ENCODE data around the gene FBLN1.

DNA sequence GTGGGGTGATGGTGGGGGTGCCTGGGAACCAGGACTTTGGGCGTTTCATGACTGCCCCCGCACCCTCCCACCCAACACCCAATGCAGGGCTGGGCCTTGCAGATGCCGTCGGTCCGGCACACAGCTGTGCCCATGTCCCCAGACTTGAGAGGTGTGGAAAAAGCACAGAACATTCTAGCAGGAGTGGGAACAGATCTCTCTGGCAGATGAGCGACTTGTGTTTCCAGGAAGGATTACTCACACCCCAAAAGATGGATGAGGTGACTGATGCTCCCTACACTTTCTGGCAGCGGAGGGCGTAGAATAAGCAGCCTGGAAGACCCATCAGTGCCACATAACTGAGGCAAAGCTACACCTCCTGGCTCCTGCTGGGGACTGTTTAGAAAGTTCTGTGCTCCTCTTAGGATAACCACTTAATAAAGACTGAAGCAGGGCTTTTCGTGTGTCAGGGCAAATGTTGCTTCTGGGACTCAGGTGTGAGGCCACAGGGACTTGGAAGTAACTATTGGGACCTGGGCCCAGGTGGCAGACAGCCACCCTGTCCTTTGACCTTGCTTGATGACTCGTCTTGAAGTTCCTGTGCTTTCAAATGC is 24.2 kb downstream of the FBLN1 start:
- TF ChIP-seq EZH2 (IDR thresholded peaks at IDR 0.05; ENCODE audit: borderline replicate concordance, insufficient read depth, low read depth, low read length, poor library complexity, severe bottlenecking), result no peak
- TF ChIP-seq CTCF (IDR thresholded peaks at IDR 0.05), result no peak

All from B cell (primary cell).